ENCODE results near the gene QSOX1.

QSOX1 gene

GRCh38 chr1:180154325-180155181 lies at the start of gene QSOX1:
Gene QSOX1 (plus strand): TSS chr1:180154869. CDS start chr1:180154908, 39 bp downstream.
- TF ChIP-seq CTCF (IDR thresholded peaks at IDR 0.05), result no peak
- DNase-seq (ENCODE audit: low spot score), result peak; percentile 93
- Histone ChIP-seq H3K27ac (peak within 1 kb of the TSS; percentile 79 to 93), H3K4me3 (peak within 1 kb of the TSS; percentile 99)

- no peak for TF ChIP-seq CTCF (IDR thresholded peaks at IDR 0.05)
- no peak for DNase-seq (ENCODE audit: low spot score)
- H3K27ac ChIP-seq, result peak overlapping the region in 1 of 2 donors; percentile 3
- no peak overlapping the region for H3K4me3 ChIP-seq
These were observed 42.6 kb upstream of the QSOX1 start for GRCh38 chr1:180112091-180112490.

GRCh38 chr1:180112984-180113647 lies 41.6 kb upstream of the QSOX1 start:
- Histone ChIP-seq H3K4me3 (no peak overlapping the region), H3K27ac (peak overlapping the region in 1 of 2 donors; percentile 3)
- TF ChIP-seq CTCF (IDR thresholded peaks at IDR 0.05), result no peak
- DNase-seq (ENCODE audit: low spot score), result no peak

- TF ChIP-seq CTCF (IDR thresholded peaks at IDR 0.05), result no peak
- no peak overlapping the region for H3K4me3 ChIP-seq
- H3K27ac ChIP-seq, result no peak overlapping the region
- DNase-seq (ENCODE audit: low spot score), result no peak
These were observed 40.2 kb upstream of the QSOX1 start for GRCh38 chr1:180114396-180114945.

GRCh38 chr1:180116964-180117763 lies 37.5 kb upstream of the QSOX1 start:
- no peak for TF ChIP-seq CTCF (IDR thresholded peaks at IDR 0.05)
- H3K27ac ChIP-seq, result peak overlapping the region in 1 of 2 donors; percentile 23
- no peak overlapping the region for H3K4me3 ChIP-seq
- DNase-seq (ENCODE audit: low spot score), result no peak

- no peak overlapping the region for H3K4me3 ChIP-seq
- no peak for DNase-seq (ENCODE audit: low spot score)
- TF ChIP-seq CTCF (IDR thresholded peaks at IDR 0.05), result no peak
- peak overlapping the region in 1 of 2 donors; percentile 23 for H3K27ac ChIP-seq
These were observed 36.9 kb upstream of the QSOX1 start for GRCh38 chr1:180117764-180118116.

All from coronary artery (tissue), 2 donors.